Heart right ventricle (tissue), 16 donors: Measurements from ENCODE around the gene CLEC19A. TPM values are rescaled to one million over a fixed set of nuclear protein-coding genes. Genes with fewer than 3 reads are reported as not detected.

Experiments used
- ATAC-seq, 8 donors: fragments of 200-7000 bp; cut with Tn5 transposase; one replicate each; pipeline ENCODE4 v1.9.1; 2020; ENCODE audit warnings: mild to moderate bottlenecking in 8 of 8, moderate library complexity in 8 of 8, moderate number of reproducible peaks in 1 of 8
- DNase-seq, 2 donors: peaks; one replicate each; pipeline ENCODE4 v3.0.0-alpha.2; 2020
- H3K27ac ChIP-seq, 10 donors: fragments of 200-600 bp; sonication (generic) in 2 of 10; one replicate each; pipeline versions ENCODE4 v1.5.0 to v1.8.0; 2020 to 2022; ENCODE audit warnings: mild to moderate bottlenecking in 3 of 10
- H3K27me3 ChIP-seq, 7 donors: fragments of 200-600 bp; one replicate each; pipeline ENCODE4 v1.8.0; 2021 to 2022; ENCODE audit warnings: mild to moderate bottlenecking in 2 of 7
- H3K36me3 ChIP-seq, 9 donors: fragments of 200-600 bp; sonication (generic) in 1 of 9; one replicate each; pipeline versions ENCODE4 v1.5.0 to v1.8.0; 2020 to 2022; ENCODE audit warnings: mild to moderate bottlenecking in 2 of 9
- H3K4me1 ChIP-seq, 9 donors: fragments of 200-600 bp; sonication (generic) in 1 of 9; one replicate each; pipeline versions ENCODE4 v1.5.0 to v1.8.0; 2020 to 2022; ENCODE audit warnings: mild to moderate bottlenecking in 4 of 9
- H3K4me3 ChIP-seq, 10 donors: fragments of 200-600 bp; sonication (generic) in 2 of 10; one replicate each; pipeline versions ENCODE4 v1.5.0 to v1.8.0; 2020 to 2022; ENCODE audit warnings: mild to moderate bottlenecking in 7 of 10, moderate library complexity in 2 of 10
- H3K9me3 ChIP-seq, 11 donors: fragments of 200-600 bp in 10 of 11; sonication (generic) in 2 of 11; one replicate each; pipeline versions ENCODE4 v1.5.0 to v1.8.0; 2013 to 2022; ENCODE audit warnings: mild to moderate bottlenecking in 2 of 11, control low read depth in 1 of 11, moderate library complexity in 1 of 11
- CTCF ChIP-seq, 9 donors: fragments of 200-600 bp; sonication (generic) in 2 of 9; IDR thresholded peaks; one replicate each; pipeline versions ENCODE4 v1.5.0 to v1.8.0; 2021 to 2022; ENCODE audit warnings: antibody characterized with exemption in 9 of 9, mild to moderate bottlenecking in 5 of 9, moderate library complexity in 1 of 9
- WGBS, 2 donors: extraction: QIAGEN DNeasy Blood & Tissue Kit; methylation state at CpG; one replicate each; pipeline ENCODE4 v1.1.7; 2013; ENCODE audit warnings: inconsistent platforms in 1 of 2; 5-methylcytosine and 5-hydroxymethylcytosine counted together
- intact Hi-C, 10 donors: fragments of 100-400 bp; cut with DNase I; formaldehyde crosslinking; loops; one replicate each; pipeline versions ENCODE4 v1.11.1 to v1.14.2; 2022
- polyA plus RNA-seq, 2 donors: library from polyadenylated mRNA; stranded (reverse); fragments of 200-250 nt; gene quantifications; one replicate each; pipeline ENCODE4 v1.2.3, GENCODE V29; 2013
- total RNA-seq, 10 donors: library from RNA; stranded (reverse); fragmentation: NEBNext Ultra II Directional in 3 of 10; extraction: Animal tissue kit (Norgen Biotek cat#: 25700) in 3 of 10; gene quantifications; one replicate each; pipeline versions ENCODE4 v1.2.1 to v1.2.4, GENCODE V29; 2021 to 2023
- donor health status: Arrhythmogenic right ventricular cardiomyopathy.
- donor health status: ischemic (EF 13 %, LVEDD 7.1; RV severe dilation, severe dysfunction).
- donor health status: healthy with polysubstance abuse.
- donor health status: DM: no; HTN: yes; CAD: no.
- donor health status: DM: no; HTN: no; CAD: no.
- donor health status: ischemic (EF 25% LVEDD 6.9; RV normal size, moderate dysfunction).
- donor health status: ischemic (EF 25% LVEDD 5.7; RV mildly dilated, moderate dysfunction).
- donor health status: healthy.
- donor health status: DM: yes; HTN: yes; CAD: no.
- donor health status: Ischemic cardiomyopathy.
- donor health status: ischemic (EF 35%, LVEDD 5.7; RV mildly dilated, moderate dysfunction).
- donor health status: nonischemic (EF 11% LVEDD 7.7; RV severe dilation, severe dysfunction).
- donor health status: DM: yes; HTN: yes; CAD: no.
- donor health status: PGD.
- donor health status: ischemic (EF 29% LVEDD 5.4; RV normal size, mild dysfunction).
- donor health status: nonischemic (EF 23%, LVEDD 6.1; RV moderate dilation, normal function).

The CLEC19A gene
- total and polyA plus RNA-seq, 12 donors = not detected

GRCh38 chr16:19299565-19299964 is 14.0 kb downstream of the CLEC19A start:
- Histone ChIP-seq H3K27ac (no peak overlapping the region), H3K36me3 (no peaks in the 10 kb centered on the region), H3K4me1 (peaks cover 0 to 6% (median 0%) of the 10 kb centered on the region in 9 donors), H3K27me3 (peaks cover 0 to 5% (median 0%) of the 10 kb centered on the region in 7 donors), H3K4me3 (no peak overlapping the region), H3K9me3 (no peaks in the 10 kb centered on the region)
- intact Hi-C loops = no loop called here
- DNase-seq (no peak), ATAC-seq (no peak)
- TF ChIP-seq CTCF (IDR thresholded peaks at IDR 0.05) = no peak
- 39 to 51% methylated on average over 2 of the region's 2 CpGs for WGBS, 2 donors

- intact Hi-C loops = no loop called here
- Histone ChIP-seq H3K4me3 (no peak overlapping the region), H3K36me3 (no peaks in the 10 kb centered on the region), H3K9me3 (no peaks in the 10 kb centered on the region), H3K4me1 (no peaks in the 10 kb centered on the region), H3K27me3 (peaks cover 0 to 20% (median 0%) of the 10 kb centered on the region in 7 donors), H3K27ac (no peak overlapping the region)
- ATAC-seq = no peak
- DNase-seq = no peak
- no peak for TF ChIP-seq CTCF (IDR thresholded peaks at IDR 0.05)
- 0 to 25% methylated on average over 1 of the region's 1 CpG for WGBS, 2 donors
These were observed 16.4 kb downstream of the CLEC19A start for GRCh38 chr16:19301931-19302330.

- H3K9me3 ChIP-seq = no peaks in the 10 kb centered on the region
- WGBS, 2 donors = 7 to 33% methylated on average over 2 of the region's 2 CpGs
These were observed 19.2 kb downstream of the CLEC19A start for GRCh38 chr16:19304750-19305149.

GRCh38 chr16:19305443-19305842 is 19.9 kb downstream of the CLEC19A start:
- H3K9me3 ChIP-seq = no peaks in the 10 kb centered on the region
- H3K27me3 ChIP-seq = peaks cover 0 to 24% (median 0%) of the 10 kb centered on the region in 7 donors
- no peak for TF ChIP-seq CTCF (IDR thresholded peaks at IDR 0.05)
- H3K27ac ChIP-seq = no peak overlapping the region
- H3K4me3 ChIP-seq = no peak overlapping the region
- H3K36me3 ChIP-seq = no peaks in the 10 kb centered on the region
- DNase-seq (no peak), ATAC-seq (no peak)
- 85 to 89% methylated on average over 2 of the region's 2 CpGs for WGBS, 2 donors
- H3K4me1 ChIP-seq = no peaks in the 10 kb centered on the region
- intact Hi-C loops = no loop called here

More at GRCh38 chr16:19304750-19305149, 19.2 kb downstream of the CLEC19A start:
- H3K4me1 ChIP-seq = no peaks in the 10 kb centered on the region
- no peak for DNase-seq
- no peak for TF ChIP-seq CTCF (IDR thresholded peaks at IDR 0.05)
- intact Hi-C loops = no loop called here
- no peak overlapping the region for H3K4me3 ChIP-seq
- H3K27me3 ChIP-seq = peaks cover 0 to 26% (median 3%) of the 10 kb centered on the region in 7 donors
- ATAC-seq = peak in 3 of 8 donors; percentile 18 to 39 (median 28)
- no peak overlapping the region for H3K27ac ChIP-seq
- no peaks in the 10 kb centered on the region for H3K36me3 ChIP-seq
